ENCODE results near the gene PIGA.
"Not testable (repeated sequence)": the region's sequence is repeated elsewhere in the genome, so short reads cannot be mapped to it uniquely, and the experiment has no call there.

PIGA gene

GRCh38 chrX:15320297-15320696, 15.0 kb downstream of the PIGA start:
- no peak for DNase-seq

GRCh38 chrX:15319075-15319474, 16.2 kb downstream of the PIGA start:
- no peak for DNase-seq

GRCh38 chrX:15315509-15315908, 19.8 kb downstream of the PIGA start, which contains the start of gene ASB11:
ASB11 (minus strand) TSS chrX:15315640; CDS start chrX:15315605, 35 bp downstream.
- DNase-seq: no peak

GRCh38 chrX:15314472-15314871, 20.9 kb downstream of the PIGA start:
- no peak for DNase-seq

GRCh38 chrX:15311119-15311518, 24.2 kb downstream of the PIGA start:
- DNase-seq: no peak

- no peak for DNase-seq
Measured at GRCh38 chrX:15310117-15310516, 25.2 kb downstream of the PIGA start.

GRCh38 chrX:15305899-15306298, 29.4 kb downstream of the PIGA start:
- DNase-seq: not testable (repeated sequence)

- DNase-seq: peak in 1 of 2 donors; percentile 16
Measured at GRCh38 chrX:15301924-15302323, 33.4 kb downstream of the PIGA start.

GRCh38 chrX:15299941-15300851, 35.1 kb downstream of the PIGA start:
- DNase-seq: no peak

GRCh38 chrX:15298780-15299179, 36.5 kb downstream of the PIGA start:
- no peak for DNase-seq

- DNase-seq: no peak
Measured at GRCh38 chrX:15298201-15298600, 37.1 kb downstream of the PIGA start.

- DNase-seq: no peak
Measured at GRCh38 chrX:15293451-15293850, 41.9 kb downstream of the PIGA start.

GRCh38 chrX:15292861-15293260, 42.5 kb downstream of the PIGA start:
- no peak for DNase-seq

GRCh38 chrX:15277604-15278003, 57.7 kb downstream of the PIGA start:
- no peak for DNase-seq

- no peak for DNase-seq
Measured at GRCh38 chrX:15274946-15275345, 60.4 kb downstream of the PIGA start.

- DNase-seq: not testable (repeated sequence)
Measured at GRCh38 chrX:15273275-15273674, 62.0 kb downstream of the PIGA start.

GRCh38 chrX:15271757-15272156, 63.6 kb downstream of the PIGA start:
- no peak for DNase-seq

GRCh38 chrX:15269618-15270521, 65.5 kb downstream of the PIGA start, which contains the start of gene ASB9:
ASB9 (minus strand) TSS chrX:15270083; CDS start chrX:15269874, 209 bp downstream.
- no peak for DNase-seq

All from stimulated activated CD4-positive, alpha-beta T cell treated with anti-CD3 and anti-CD28 coated beads, Interleukin-2, amount 100 ng/mL, for 24 hours (primary cell).